Spleen (tissue), 11 donors: ENCODE results near the gene DNAJB1. TPM values are rescaled to one million over a fixed set of nuclear protein-coding genes. Genes with fewer than 3 reads are reported as not detected.
"Not testable (repeated sequence)": the region's sequence is repeated elsewhere in the genome, so short reads cannot be mapped to it uniquely, and the experiment has no call there.

Experiments used
- DNase-seq: peaks from one replicate; pipeline ENCODE4 v3.0.0-alpha.2; 2020
- H3K27ac ChIP-seq, 8 donors: fragments of 200-600 bp; sonication (generic) in 7 of 8; 1 replicate in 4 of 8; 2 replicates in 4 of 8; pipeline versions ENCODE4 v1.5.0 to v1.8.0; 2016 to 2021; ENCODE audit warnings: inconsistent platforms in 4 of 8, mild to moderate bottlenecking in 4 of 8, moderate library complexity in 1 of 8
- H3K27me3 ChIP-seq, 7 donors: fragments of 200-600 bp; sonication (generic) in 6 of 7; replicated peaks in 1 of 7; 1 replicate in 4 of 7; 2 replicates in 3 of 7; pipeline versions ENCODE4 v1.5.0 to v1.8.0; 2016 to 2021; ENCODE audit warnings: inconsistent platforms in 3 of 7, mild to moderate bottlenecking in 1 of 7
- H3K36me3 ChIP-seq, 6 donors: fragments of 200-600 bp; sonication (generic) in 5 of 6; 1 replicate in 4 of 6; 2 replicates in 2 of 6; pipeline versions ENCODE4 v1.5.0 to v1.8.0; 2016 to 2021; ENCODE audit warnings: inconsistent platforms in 2 of 6
- H3K4me1 ChIP-seq, 6 donors: fragments of 200-600 bp; sonication (generic) in 5 of 6; 1 replicate in 3 of 6; 2 replicates in 3 of 6; pipeline versions ENCODE4 v1.5.0 to v1.8.0; 2016 to 2021; ENCODE audit warnings: inconsistent platforms in 3 of 6
- H3K4me3 ChIP-seq, 8 donors: fragments of 200-600 bp; sonication (generic) in 7 of 8; 1 replicate in 4 of 8; 2 replicates in 4 of 8; pipeline versions ENCODE4 v1.5.0 to v1.8.0; 2016 to 2021; ENCODE audit warnings: inconsistent platforms in 4 of 8, mild to moderate bottlenecking in 4 of 8, moderate library complexity in 2 of 8
- H3K9me3 ChIP-seq, 8 donors: fragments of 200-600 bp; sonication (generic) in 7 of 8; 1 replicate in 4 of 8; 2 replicates in 4 of 8; pipeline versions ENCODE4 v1.5.0 to v1.8.0; 2016 to 2021; ENCODE audit warnings: inconsistent platforms in 4 of 8
- CTCF ChIP-seq, 11 experiments: fragments of 200-600 bp in 7 of 11; fragments of 450-650 bp in 4 of 11; sonication (generic) in 4 of 11; IDR thresholded peaks in 8 of 11; conservative IDR thresholded peaks in 3 of 11; 1 replicate in 7 of 11; 2 replicates in 4 of 11; pipeline versions ENCODE4 v1.4.0 to v1.8.0; 2016 to 2021; ENCODE audit warnings: antibody characterized with exemption in 11 of 11, inconsistent platforms in 4 of 11, mild to moderate bottlenecking in 1 of 11
- POLR2A ChIP-seq, 3 donors: fragments of 450-650 bp; IDR thresholded peaks; one replicate each; pipeline ENCODE4 v1.5.1; 2017; ENCODE audit warnings: antibody characterized with exemption in 3 of 3, mild to moderate bottlenecking in 1 of 3
- POLR2AphosphoS5 ChIP-seq, 3 donors: sonication (generic); formaldehyde crosslinking; IDR thresholded peaks; one replicate each; pipeline ENCODE4 v1.5.1; 2017; ENCODE audit warnings: antibody characterized with exemption in 3 of 3
- WGBS, 5 donors: extraction: QIAGEN DNeasy Blood & Tissue Kit in 3 of 5; methylation state at CpG; one replicate each; pipeline versions ENCODE4 v1.1.5 to v1.1.7; 2013 to 2018; 5-methylcytosine and 5-hydroxymethylcytosine counted together
- intact Hi-C: fragments of 100-400 bp; cut with DNase I; formaldehyde crosslinking; loops from one replicate; pipeline ENCODE4 v1.15.0; 2023; ENCODE audit warnings: low total_unique reads
- polyA plus RNA-seq, 3 donors: library from polyadenylated mRNA; stranded (reverse); fragments of 200-250 nt; gene quantifications; one replicate each; pipeline ENCODE4 v1.2.1, GENCODE V29; 2013
- total RNA-seq, 7 donors: library from RNA; depleted of rRNA in 3 of 7; stranded (reverse); fragments of >200 nt in 3 of 7; fragmentation: NEBNext Ultra II Directional in 4 of 7; extraction: Animal tissue kit (Norgen Biotek cat#: 25700) in 4 of 7; gene quantifications; one replicate each; pipeline versions ENCODE4 v1.1.0 to v1.2.1, GENCODE V29; 2016 to 2021
- donor health status: healthy with polysubstance abuse.
- donor health status: DM: no; HTN: no; CAD: no; lungs with moderate emphysema.
- donor health status: DM: no; HTN: no; CAD: no.
- donor health status: Bipolar disorder and iron deficiency.
- donor health status: healthy.
- donor health status: DM: no; HTN: no; CAD: no.
- donor health status: DM: yes; HTN: yes; CAD: no.

Gene DNAJB1
- total and polyA plus RNA-seq, 10 donors, result 12.6 to 157 (median 39.3) TPM

DNA sequence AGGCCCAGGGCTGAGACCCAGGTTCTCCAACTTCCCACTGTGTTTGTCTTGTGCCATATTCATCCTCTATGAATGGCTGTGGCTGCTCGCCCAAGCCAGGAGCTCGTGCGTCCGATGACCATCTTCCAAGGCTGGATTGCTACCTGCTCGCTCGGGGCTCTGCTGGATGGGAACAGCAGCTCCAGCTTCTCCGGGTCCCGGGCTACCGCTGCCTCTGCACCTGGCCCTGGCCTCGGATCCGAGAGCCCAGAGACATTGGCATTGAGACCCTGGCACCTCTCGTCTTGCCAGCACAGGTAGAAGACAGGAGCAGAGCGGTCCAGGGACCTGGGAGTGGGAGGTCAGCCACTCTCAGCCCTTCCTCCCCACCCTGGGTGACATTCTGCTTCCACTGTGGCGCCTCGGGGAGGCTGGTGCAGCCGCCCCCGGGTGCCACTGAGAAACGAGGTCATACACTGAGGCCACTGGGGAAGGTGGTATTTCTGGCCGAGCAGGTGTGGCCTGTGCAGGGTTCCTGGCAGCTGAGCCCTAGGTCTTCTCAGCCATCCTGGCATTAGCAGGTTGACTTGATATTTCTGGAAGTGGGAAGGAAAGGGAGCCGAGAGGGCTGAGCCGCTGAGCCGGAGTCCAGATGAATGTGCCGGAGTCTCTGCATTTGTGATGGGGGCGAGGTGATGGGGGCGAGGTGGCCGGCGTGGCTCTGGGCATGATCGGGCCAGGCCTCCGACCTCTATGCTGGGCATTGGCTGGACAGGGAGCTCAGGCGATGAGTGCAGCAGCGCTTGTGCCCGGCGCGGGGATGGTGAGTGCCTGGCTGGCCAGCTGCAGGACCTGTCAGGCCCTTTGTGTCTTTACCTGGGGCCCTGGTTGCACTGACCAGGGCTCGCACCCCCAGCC, 35.1 kb upstream of the DNAJB1 start:
- H3K4me3 ChIP-seq, result no peak overlapping the region
- DNase-seq, result no peak
- H3K27ac ChIP-seq, result no peak overlapping the region
- peaks cover 0 to 36% (median 0%) of the 10 kb centered on the region in 6 donors for H3K36me3 ChIP-seq
- intact Hi-C loops, result no loop called here
- 94 to 97% (median 95%) methylated on average over 21 to 35 of the region's 35 CpGs for WGBS, 5 donors
- H3K9me3 ChIP-seq, result no peaks in the 10 kb centered on the region
- peaks cover 15 to 78% (median 40%) of the 10 kb centered on the region in 6 donors for H3K4me1 ChIP-seq
- no peaks in the 10 kb centered on the region for H3K27me3 ChIP-seq
- no peak for TF ChIP-seq POLR2A (IDR thresholded peaks at IDR 0.05)
- peak in 1 of 3 donors; percentile 3 for TF ChIP-seq POLR2AphosphoS5 (IDR thresholded peaks at IDR 0.05)

DNA sequence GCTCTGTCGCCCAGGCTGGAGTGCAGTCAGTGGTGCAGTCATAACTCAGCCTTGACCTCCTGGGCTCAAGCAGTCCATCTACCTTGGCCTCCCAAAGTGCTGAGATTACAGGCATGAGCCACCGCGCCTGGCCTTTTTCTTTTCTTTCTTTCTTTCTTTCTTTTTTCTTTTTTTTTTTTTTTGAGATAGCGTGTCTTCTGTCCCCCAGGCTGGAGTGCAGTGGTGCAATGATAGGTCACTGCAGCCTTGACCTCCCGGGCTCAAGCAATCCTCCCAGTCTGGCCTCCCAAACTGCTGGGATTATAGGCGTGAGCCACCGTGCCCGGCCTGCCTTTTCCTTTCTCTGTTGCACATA, 33.8 kb upstream of the DNAJB1 start:
- peak overlapping the region in 4 of 8 donors; percentile 39 to 79 (median 58) for H3K27ac ChIP-seq
- not testable (repeated sequence) for H3K27me3 ChIP-seq

GRCh38 chr19:14551134-14552005, 33.2 kb upstream of the DNAJB1 start:
- intact Hi-C loops, H3K4me3 ChIP-seq, H3K9me3 ChIP-seq, H3K27me3 ChIP-seq: not testable (repeated sequence)
- DNase-seq, result peak; percentile 91
- Histone ChIP-seq H3K27ac (peak overlapping the region; percentile 11 to 79 (median 66)), H3K36me3 (peaks cover 0 to 46% (median 0%) of the 10 kb centered on the region in 6 donors), H3K4me1 (peaks cover 8 to 59% (median 30%) of the 10 kb centered on the region in 6 donors)
- WGBS, 5 donors, result 55 to 71% (median 62%) methylated on average over 9 to 12 of the region's 12 CpGs
- TF ChIP-seq CTCF (IDR thresholded peaks at IDR 0.05 in 8 of 11, conservative IDR thresholded peaks at IDR 0.05 in 3 of 11), result peak in 7 of 11 experiments; percentile 33 to 70 (median 43)
- peak in 1 of 3 donors; percentile 25 for TF ChIP-seq POLR2AphosphoS5 (IDR thresholded peaks at IDR 0.05)

More for the DNA sequence above, 33.8 kb upstream of the DNAJB1 start:
- H3K9me3 ChIP-seq, DNase-seq, intact Hi-C loops, H3K4me3 ChIP-seq: not testable (repeated sequence)
- Histone ChIP-seq H3K36me3 (peaks cover 0 to 40% (median 0%) of the 10 kb centered on the region in 6 donors), H3K4me1 (peaks cover 14 to 65% (median 36%) of the 10 kb centered on the region in 6 donors)
- WGBS, 5 donors, result 68 to 75% (median 72%) methylated on average over 8 of the region's 8 CpGs

- H3K9me3 ChIP-seq, result no peaks in the 10 kb centered on the region
- peaks cover 0 to 57% (median 3%) of the 10 kb centered on the region in 6 donors for H3K36me3 ChIP-seq
- 46 to 58% (median 52%) methylated on average over 15 of the region's 15 CpGs for WGBS, 5 donors
- H3K27ac ChIP-seq, result peak overlapping the region in 2 of 8 donors; percentile 68 to 79
- no peak overlapping the region for H3K4me3 ChIP-seq
- intact Hi-C loops, result no loop called here
- H3K27me3 ChIP-seq, result no peaks in the 10 kb centered on the region
- TF ChIP-seq POLR2AphosphoS5 (IDR thresholded peaks at IDR 0.05) (no peak), CTCF (IDR thresholded peaks at IDR 0.05 in 8 of 11, conservative IDR thresholded peaks at IDR 0.05 in 3 of 11) (no peak), POLR2A (IDR thresholded peaks at IDR 0.05) (no peak)
- no peak for DNase-seq
- peaks cover 7 to 56% (median 25%) of the 10 kb centered on the region in 6 donors for H3K4me1 ChIP-seq
Observed at GRCh38 chr19:14550201-14550754, 32.1 kb upstream of the DNAJB1 start.
